CD4-positive, alpha-beta T cell treated with Interleukin-17A for 4 hours (primary cell): ENCODE results near the gene CXCL17.

ENCODE experiments used
- DNase-seq: peaks from one replicate; pipeline ENCODE4 v3.0.0-alpha.2; 2020; ENCODE audit warnings: mixed read lengths

The CXCL17 gene

DNA sequence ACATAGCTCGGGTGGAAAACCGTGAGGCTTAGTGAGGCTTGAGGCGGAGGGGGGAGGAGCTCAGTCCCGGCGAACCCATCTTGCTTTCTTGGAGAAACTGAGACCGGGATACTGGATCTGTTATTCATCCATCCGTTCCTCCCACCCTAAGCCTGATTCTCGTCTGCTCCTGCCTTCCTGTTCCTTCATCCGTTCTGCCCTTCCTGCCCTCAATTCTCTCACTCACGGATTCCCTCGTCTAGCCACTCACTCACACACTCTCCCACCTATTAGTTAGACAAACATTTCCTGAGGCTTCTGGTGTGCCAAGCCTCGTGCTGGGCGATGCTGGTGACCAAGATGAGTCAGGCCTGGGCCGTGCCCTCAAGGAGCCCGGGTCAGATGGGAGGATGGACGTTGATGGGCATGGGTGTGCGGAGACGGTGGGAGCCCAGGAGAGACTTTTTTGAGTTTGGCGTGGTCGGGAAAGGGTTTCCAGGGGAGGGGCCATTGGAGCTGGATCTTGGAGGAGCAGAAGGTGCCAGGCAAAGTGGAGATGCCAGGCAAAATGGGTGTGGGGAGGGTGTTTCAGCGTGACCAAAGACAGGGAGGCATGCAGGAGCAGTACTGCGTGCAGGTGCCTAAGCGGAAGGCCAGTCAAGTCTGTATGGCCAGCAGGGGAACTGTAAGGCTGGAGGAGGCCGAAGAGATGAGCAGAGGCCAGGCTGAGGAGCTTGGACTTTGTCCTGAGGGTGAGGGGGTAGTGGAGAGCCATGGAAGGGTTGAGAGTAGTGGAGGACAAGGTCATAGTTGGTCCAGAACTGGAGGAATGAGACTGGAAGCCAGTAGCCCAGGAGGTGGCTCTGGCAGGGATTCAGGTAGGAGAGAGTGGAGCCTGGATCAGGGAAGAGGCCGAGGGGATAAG, 45.2 kb downstream of the CXCL17 start:
- DNase-seq, result no peak

DNA sequence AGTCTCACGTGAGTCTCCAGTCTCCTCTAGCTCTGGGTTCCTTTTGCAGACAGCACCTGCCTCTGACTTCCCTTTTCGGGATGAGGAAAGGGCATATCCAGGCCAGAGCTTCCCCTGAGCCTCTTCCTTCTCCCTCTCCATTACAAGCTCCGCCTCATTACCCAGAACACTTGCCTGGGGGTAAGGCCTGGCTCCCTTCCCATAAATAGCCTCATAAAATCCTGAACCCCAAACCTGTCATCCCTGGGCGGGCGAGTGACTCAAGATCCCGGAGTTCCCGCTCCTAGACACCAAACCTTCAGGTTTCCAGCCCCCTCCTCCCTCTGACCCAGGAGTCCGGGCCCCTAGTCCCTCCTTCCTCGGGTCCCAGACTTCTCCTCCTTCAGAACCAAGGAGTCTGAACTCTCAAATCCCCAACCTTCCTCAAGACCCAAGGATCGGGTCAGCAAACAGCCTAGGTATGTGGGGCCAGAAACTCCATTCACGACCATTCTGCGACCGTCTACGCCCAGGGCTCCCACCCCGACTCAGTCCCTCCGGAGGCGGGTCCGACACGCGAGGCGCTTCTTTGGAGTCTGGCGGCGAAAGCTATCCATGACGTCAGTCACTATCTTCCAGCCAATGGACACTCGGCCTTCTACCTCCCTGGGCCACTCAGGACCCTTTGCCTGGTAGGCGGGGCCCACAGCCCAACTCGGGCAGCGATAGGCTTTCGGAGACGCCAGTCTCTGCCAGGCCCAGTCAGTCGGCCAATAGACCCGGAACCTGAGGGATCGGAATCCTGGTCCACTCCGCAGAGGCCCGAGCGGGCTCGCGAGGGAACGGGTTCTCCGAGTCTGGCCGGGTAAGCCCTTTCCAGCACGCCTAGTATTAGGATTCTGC, 46.1 kb downstream of the CXCL17 start:
- peak; percentile 93 for DNase-seq

DNA sequence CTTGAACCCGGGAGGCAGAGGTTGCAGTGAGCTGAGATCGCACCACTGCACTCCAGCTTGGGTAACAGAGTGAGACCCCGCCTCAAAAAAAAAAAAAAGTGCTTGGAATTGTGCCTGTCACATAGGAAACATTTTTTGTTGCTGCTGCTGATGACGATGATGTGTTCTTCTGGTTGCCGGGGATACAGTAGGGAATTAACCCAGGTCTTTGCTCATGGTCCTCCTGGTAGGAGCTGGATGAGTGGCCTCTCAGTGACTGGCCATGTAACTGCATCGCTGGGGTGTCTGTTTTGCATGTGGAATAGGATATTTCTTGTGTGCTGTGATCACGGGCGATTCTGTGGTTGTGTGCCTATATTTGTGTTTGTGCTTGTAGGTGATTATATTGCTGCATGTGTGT, 48.0 kb downstream of the CXCL17 start:
- DNase-seq, result no peak

GRCh38 chr19:42392165-42392564, 50.6 kb downstream of the CXCL17 start:
- DNase-seq, result no peak

DNA sequence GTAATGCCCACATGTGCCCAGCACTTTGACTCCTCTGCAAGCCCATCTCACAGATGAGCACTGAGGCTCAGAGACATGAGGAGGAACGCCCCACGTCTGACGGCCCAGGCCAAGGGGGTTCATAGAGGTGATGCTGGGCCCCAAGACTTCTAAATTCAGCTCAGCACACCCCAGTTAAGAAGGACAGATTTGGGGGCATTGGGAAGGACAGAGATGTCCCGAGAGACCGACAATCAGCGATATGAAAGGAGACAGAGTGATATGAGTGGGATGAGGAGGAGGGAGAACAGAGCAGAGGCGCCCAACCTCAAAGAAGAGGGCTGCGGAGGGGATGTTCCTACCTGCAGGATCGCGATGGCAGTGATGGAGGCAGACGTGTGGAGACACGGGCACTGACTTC, 52.8 kb downstream of the CXCL17 start, which contains the start of gene CNFN:
Gene CNFN, minus strand, starts transcription at position 399 of the 400 bp plus-strand sequence. CDS start 1,260 bp downstream, outside the sequence.
- no peak for DNase-seq

- no peak for DNase-seq
Measured at GRCh38 chr19:42388851-42389489, 53.8 kb downstream of the CXCL17 start.

GRCh38 chr19:42386974-42387707, 55.6 kb downstream of the CXCL17 start:
- DNase-seq, result peak; percentile 79

DNA sequence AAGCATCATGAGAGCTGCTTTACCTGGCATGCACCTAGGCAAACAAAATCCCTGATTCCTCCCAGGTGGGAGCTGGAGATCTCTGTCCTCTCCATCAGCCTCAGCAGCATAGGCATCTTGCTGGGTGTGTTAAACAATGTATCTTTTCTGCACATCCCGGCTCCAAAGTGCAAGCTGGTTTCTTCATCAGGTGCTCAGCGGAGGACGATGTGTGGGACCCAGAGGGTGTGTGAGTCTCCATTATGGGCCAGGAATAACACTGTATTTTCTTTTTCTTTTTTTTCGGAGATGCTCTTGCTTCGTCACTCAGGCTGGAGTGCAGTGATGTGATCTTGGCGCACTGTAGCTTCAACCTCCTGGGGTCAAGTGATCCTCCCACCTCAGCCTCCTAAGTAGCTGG, 62.6 kb downstream of the CXCL17 start:
- DNase-seq, result no peak
